SK-N-SH treated with all-trans-retinoic acid at 6 μM for 48 hours (cell line): Measurements from ENCODE around the gene MTHFD2L.

Source experiments
- ARNTL ChIP-seq: fragments of 450-650 bp; formaldehyde crosslinking; IDR thresholded peaks from 2 replicates; pipeline ENCODE4 v1.5.0; 2020; ENCODE audit warnings: low read depth, mild to moderate bottlenecking, moderate library complexity, borderline replicate concordance
- ISL1 ChIP-seq: fragments of 250-450 bp; sonication (Bioruptor Pico); IDR thresholded peaks from 2 replicates; pipeline ENCODE4 v2.1.2; 2022; ENCODE audit warnings: mild to moderate bottlenecking, moderate library complexity
- OSR1 ChIP-seq: fragments of 250-450 bp; sonication (Bioruptor Pico); IDR thresholded peaks from 2 replicates; pipeline ENCODE4 v1.8.0; 2022; ENCODE audit warnings: moderate library complexity, mild to moderate bottlenecking, inconsistent platforms
- RARB ChIP-seq: fragments of 250-450 bp; sonication (Bioruptor Pico); IDR thresholded peaks from 2 replicates; pipeline ENCODE4 v1.8.0; 2021; ENCODE audit warnings: mild to moderate bottlenecking, moderate library complexity
- SNAI2 ChIP-seq: fragments of 250-450 bp; sonication (Bioruptor Pico); IDR thresholded peaks from 2 replicates; pipeline ENCODE4 v1.5.0; 2020; ENCODE audit warnings: mild to moderate bottlenecking, moderate library complexity
- ZFP30 ChIP-seq: fragments of 450-650 bp; formaldehyde crosslinking; IDR thresholded peaks from 2 replicates; pipeline ENCODE4 v1.5.0; 2022; ENCODE audit warnings: mild to moderate bottlenecking, moderate library complexity

GRCh38 chr4:74338792-74339333 is 180.9 kb downstream of the MTHFD2L start:
- TF ChIP-seq OSR1 (CRISPR knock-in tag), result no peak
- TF ChIP-seq RARB (CRISPR knock-in tag), result no peak
- no peak for TF ChIP-seq ISL1 (CRISPR knock-in tag)
- TF ChIP-seq SNAI2 (CRISPR knock-in tag), result no peak
- TF ChIP-seq ARNTL (CRISPR knock-in tag), result no peak
- no peak for TF ChIP-seq ZFP30 (CRISPR knock-in tag)
